Measurements from ENCODE around the gene ALPI. TPM values are rescaled to one million over a fixed set of nuclear protein-coding genes. Genes with fewer than 3 reads are reported as not detected.

Gene ALPI
- total RNA-seq, 1 donor from 2014 or later: not detected

DNA sequence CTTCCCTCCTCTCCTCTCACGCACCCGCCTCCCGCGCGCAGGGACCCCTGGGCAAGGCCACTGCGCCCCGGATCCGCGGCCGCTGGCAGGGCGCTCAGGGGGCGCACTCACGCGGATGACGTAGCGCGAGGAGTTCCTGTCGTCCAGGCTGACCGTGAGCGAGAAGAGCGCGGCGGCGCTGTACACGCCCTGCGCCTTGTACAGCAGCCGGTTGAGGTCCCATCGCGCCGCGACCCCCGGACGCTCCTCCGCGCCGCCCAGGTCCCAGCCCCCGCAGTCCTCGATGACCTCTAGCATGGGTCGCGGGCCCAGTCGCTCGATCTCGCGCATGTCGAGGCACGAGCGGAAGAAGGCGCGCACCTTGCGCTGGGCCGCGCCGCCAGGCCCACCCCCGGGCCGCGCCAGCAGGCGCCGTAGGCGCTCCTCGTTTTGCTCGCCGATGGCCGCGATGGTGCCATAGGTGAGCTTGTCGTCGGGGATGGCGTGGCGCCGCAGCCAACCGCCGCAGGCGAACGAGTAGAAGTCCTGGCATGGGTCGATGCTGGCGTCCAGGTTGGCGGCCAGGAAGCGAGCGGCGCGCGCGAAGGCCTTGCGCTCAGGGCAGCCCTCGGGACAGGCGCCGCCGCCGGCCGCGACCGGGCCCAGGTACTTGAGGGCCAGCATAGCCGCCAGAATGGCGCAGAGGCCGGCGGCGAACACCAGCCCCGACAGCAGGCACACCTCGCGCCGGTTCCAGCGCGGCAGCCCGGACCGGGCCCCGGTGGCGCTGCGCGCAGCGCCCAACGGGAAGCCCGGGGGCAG lies 30.0 kb downstream of the ALPI start:
- no peak for DNase-seq

DNA sequence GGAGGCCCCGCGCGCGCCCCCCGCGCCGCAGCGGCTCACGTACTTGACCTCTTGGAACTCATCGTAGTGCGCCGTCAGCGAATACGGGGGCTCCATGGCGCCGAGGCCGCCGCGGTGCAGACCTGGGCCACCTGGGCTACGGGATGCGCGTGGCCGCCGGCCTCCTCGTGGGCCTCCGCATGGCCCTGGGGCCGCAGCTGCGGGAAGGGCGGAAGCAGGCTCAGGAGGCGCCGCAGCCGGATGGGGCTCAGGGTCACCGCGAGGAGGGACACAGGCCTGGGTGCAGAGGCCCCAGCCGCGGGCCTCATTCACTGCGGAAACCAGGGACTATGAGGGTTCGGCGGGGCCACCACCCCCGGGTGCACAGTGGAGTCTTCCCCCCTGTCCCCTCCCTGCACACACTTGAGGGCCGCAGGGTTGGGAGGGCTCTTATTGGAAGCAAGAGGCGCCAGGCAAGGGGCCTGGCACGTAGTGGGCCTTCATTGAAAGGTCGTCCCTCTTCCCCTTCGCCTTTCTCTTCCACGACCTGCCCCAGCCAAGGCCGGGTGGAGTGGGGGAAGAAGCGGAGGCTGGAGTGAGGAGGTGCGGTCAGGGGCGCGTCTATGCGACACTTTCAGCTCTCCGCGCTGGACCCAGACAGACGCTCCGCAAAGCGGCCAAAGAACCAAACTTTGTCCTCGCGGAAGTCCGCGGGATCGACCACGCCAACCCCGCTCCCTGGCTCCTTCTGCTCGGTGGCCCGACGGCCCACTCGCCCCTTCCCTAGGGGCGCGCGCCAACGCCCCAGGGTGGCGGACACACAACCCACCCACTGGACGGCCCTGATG lies 30.8 kb downstream of the ALPI start:
- no peak for DNase-seq

DNA sequence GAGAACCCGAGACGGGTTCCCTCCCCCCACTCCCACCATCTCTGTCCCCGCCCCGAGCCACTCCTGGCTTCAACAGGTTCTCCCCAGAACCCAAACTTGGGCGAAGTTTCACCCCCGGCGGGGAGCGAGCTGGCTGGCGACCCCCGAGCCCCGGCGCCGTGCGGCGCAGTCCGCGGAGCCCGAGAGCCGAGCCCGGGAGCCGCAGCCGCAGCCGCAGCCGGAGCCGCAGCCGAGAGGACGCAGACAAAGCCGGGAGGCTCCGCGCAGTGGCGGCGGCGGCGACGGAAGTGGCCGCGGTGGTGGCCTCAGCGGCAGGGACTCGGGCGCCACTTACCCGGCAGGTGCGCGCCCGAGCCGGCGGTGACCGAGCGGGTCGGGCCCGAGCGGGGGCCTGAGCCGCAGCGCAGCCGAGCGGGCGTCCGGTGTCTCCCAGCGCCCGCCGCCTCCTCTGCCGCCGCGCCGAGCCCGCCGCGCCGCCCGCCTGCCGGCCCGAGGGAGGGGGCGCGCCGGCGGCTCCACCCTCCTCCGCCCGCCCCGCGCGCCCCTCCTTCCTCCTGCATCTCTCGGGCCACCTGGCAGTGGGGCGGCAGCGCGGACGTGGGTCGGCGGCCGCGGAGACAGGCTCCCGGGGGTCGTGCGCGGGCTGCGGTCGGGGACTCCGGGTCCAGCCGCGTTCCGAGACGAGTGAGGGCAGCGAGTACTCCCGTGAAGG lies 31.6 kb downstream of the ALPI start, which contains the start of gene ECEL1:
ECEL1 (minus strand) TSS at position 450 of the 712 bp plus-strand sequence. CDS start 1,181 bp downstream, outside the sequence.
- DNase-seq: peak; percentile 17

DNA sequence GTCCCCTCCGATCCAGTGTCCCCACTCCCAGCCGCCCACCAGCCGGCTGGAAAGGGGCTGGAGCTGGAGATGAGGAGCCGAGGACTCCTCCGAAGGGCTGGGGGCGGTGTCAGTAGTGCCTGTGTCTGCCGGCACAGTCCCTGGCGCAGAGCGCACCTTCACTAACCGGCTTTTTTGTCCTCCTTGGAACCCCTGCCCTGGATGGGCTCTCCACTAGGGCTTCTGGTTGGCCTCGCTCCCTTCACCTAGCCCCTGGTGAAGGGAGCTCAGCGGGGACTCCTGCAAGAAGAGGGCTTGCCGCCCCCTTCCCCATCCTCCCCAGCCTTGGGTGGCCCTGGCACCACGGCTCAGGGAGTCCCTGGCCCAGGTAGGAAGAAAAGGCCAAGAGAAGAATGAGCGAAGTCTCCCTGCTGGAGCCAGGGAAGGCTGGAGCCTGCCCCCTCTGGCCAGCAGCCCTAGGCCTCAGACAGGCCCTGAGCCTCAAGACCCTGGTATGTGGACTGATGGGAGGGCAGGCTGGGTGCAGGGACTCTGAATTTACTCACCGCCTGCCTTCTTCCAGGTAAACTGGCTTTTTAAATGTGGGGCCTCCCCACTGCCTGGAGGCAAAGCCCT lies 32.3 kb downstream of the ALPI start:
- no peak for DNase-seq

- no peak for DNase-seq
These were observed 32.9 kb downstream of the ALPI start for GRCh38 chr2:232488721-232489300.

DNA sequence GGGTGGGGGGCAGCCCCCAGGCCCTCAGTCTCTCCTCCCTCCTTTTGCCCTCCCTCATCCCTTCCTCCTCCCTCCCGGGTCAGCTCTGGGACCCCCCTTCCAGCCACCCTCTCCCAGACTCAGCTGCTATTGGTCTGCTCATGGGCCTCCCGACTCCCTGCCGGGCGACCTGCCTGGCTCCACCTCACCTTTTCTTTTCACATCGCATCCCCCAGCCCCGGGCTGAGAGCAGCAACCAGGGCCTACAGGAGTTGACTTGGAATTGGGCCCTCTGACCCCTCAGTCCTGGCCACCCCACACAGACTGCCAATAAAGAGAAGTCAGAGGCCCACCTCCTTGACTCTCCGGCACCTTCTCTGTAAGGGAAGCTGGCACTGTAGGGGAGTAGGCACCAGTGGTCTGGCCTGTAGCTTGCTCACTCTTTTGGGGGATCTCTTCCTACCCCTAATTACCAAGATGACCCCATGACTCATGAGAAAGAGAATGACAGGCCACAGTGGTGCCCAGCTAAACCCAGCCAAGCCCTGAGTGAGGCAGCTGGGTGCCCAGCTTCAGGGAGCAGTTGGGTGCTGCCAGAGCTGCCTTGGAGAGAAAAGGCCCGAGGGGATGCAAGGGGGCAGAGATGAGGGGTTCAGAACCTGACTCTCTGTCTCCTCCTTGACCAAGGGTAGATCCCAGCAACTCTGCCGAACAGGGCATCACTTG lies 33.7 kb downstream of the ALPI start:
- no peak for DNase-seq

- no peak for DNase-seq
These were observed 34.5 kb downstream of the ALPI start for GRCh38 chr2:232490221-232491138.

- DNase-seq: no peak
These were observed 35.3 kb downstream of the ALPI start for GRCh38 chr2:232491139-232491780.

- DNase-seq: no peak
These were observed 36.4 kb downstream of the ALPI start for GRCh38 chr2:232492236-232492848.

- DNase-seq: no peak
These were observed 37.2 kb downstream of the ALPI start for GRCh38 chr2:232492963-232493700.

DNA sequence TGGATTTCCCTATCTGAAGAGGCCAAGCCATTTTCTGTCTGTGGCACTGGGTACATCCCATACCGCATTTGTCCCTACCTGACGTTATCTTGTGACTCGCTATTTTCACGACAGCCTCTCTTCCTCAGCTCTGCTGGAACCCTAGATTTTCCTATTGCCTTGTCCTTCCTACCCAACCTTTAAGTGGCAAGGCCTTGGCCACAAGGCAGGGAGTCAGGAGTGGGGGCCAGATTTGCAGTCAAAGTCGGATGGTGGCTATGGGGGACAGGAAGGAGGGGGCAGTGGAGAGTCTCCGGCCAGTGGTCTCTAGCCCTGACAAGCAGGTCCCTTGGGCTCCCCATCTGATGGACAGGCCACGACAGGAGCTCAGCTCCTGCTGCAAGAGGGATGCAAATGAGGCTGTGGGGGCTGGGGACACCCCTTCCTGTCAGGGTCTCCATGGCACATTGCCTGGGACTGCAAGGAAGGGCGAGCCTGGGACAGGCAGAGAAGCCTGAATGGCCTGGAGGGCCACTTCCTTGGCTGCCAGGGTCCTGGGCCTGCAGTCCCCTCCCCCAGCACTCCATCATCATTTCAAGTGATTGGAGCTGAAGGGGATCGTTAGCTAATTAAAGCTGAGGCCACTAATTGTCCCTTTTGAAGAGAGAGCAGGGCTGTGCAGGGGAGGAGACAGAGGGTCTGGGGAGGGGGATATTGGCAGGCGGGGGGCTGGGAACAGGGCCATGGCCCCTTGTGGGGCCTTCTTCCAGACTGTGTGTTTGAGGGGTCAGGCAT lies 37.9 kb downstream of the ALPI start:
- no peak for DNase-seq

- no peak for DNase-seq
These were observed 38.6 kb downstream of the ALPI start for GRCh38 chr2:232494542-232494941.

DNA sequence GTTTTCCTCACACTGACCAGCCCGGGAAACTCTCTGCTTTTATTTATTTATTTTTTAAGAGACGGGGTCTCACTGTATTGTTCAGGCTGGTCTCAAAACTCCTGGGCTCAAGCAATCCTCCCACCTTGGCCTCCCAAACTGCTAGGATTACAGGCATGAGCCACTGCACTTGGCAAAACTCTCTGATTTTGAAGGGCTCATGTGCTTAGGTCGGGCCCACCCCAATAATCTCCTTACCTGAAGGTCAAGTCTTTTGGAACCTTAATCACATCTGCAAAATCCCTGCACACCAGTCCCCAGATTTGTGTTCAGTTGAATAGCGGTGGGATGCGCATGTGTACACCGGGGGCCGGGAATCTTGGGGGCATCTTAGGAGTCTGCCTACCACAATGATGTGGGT lies 39.3 kb downstream of the ALPI start:
- DNase-seq: no peak

DNA sequence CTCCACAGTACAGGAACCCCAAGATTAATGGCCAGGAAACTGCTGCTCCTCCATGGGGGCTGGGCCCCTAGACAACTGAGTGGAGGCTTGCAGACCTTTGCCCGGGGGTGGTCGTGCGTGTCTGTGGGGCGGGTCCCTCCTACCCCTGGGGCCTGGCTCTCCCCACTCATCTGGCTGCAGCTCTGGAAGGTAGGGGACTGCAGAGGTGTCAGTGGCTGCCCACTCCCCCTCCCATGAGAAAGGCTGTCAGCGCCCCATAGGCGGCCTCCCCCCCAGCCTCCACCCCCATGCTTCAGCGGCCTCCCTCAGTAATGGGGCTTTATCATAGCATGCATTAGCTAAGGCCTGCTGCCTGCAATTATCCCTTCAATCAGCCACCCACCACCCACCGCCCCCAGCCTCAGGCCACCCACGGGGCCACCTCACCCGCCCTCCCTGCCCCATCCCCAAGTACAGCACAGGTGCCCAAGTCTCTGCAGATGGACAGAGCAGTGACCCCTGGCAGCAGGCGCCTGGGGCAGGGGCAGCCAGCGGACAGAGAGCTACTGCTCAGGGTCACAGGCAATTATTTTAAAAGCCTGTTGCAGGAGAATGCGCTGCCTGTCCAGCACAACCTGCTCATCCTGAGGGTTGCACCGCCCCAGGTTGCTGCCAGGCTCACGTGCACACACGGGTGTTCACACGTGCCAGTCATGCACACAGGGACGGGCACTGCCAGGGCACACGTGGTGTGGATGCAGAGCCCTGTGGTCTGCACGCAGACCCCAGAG lies 40.7 kb downstream of the ALPI start:
- no peak for DNase-seq

- no peak for DNase-seq
These were observed 41.4 kb downstream of the ALPI start for GRCh38 chr2:232497348-232497747.

- no peak for DNase-seq
These were observed 42.5 kb downstream of the ALPI start for GRCh38 chr2:232498452-232498851.

- DNase-seq: no peak
These were observed 45.4 kb downstream of the ALPI start for GRCh38 chr2:232501331-232501771.

Measured in tongue (tissue), 2 donors.